PFSK-1 (cell line): ENCODE results near the gene RNASEH2B.

Experiments used
- FOXP2 ChIP-seq: optimal IDR thresholded peaks from 2 replicates; pipeline ENCODE3; 2011; ENCODE audit warnings: borderline replicate concordance, control low read depth, inconsistent platforms; ENCODE audit not compliant: insufficient read depth; ENCODE audit errors: extremely low read length, extremely low read depth
- POLR2AphosphoS5 ChIP-seq: IDR thresholded peaks from 2 replicates; pipeline ENCODE4 v1.6.1; 2012; ENCODE audit warnings: low read depth, mild to moderate bottlenecking, control low read depth, low read length, moderate library complexity
- SIN3A ChIP-seq: IDR thresholded peaks from 2 replicates; pipeline ENCODE4 v1.6.1; 2012; ENCODE audit warnings: mild to moderate bottlenecking, low read length, moderate library complexity, borderline replicate concordance; ENCODE audit not compliant: insufficient read depth
- TAF1 ChIP-seq: IDR thresholded peaks from 2 replicates; pipeline ENCODE4 v1.6.1; 2012; ENCODE audit warnings: low read length, control low read depth, borderline replicate concordance; ENCODE audit not compliant: insufficient read depth
- TF ChIP-seq, protein P1 (sequence below), 2 experiments: IDR thresholded peaks; 2 replicates each; pipeline versions ENCODE4 v1.6.1 to v1.8.0; 2011 to 2012; ENCODE audit warnings: low read depth in 2 of 2, low read length in 2 of 2, control low read depth in 1 of 2, inconsistent platforms in 1 of 2, mild to moderate bottlenecking in 1 of 2, moderate library complexity in 1 of 2; ENCODE audit not compliant: insufficient read depth in 1 of 2

Gene RNASEH2B

DNA sequence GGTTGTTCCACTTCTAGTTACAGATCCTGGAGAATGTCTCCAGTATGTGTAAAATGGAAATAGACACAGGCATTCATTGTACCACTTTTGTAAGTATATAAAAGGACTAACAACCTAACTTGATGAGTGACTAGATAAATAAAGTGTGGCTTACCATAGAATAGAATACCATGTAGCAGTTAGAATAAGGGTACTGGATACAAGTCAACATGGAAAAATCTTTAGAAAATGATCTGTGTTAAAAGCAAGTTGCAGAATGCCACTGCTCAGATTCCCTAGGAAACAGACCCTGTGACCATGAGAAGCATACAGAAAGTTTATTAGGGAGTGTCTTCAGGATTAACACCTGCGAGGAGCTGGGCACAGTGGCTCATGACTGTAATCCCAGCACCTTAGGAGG is 25.9 kb upstream of the RNASEH2B start:
- TF ChIP-seq POLR2AphosphoS5 (no peak), SIN3A (no peak), FOXP2 (no peak), TAF1 (no peak)
- TF ChIP-seq, protein P1, sequence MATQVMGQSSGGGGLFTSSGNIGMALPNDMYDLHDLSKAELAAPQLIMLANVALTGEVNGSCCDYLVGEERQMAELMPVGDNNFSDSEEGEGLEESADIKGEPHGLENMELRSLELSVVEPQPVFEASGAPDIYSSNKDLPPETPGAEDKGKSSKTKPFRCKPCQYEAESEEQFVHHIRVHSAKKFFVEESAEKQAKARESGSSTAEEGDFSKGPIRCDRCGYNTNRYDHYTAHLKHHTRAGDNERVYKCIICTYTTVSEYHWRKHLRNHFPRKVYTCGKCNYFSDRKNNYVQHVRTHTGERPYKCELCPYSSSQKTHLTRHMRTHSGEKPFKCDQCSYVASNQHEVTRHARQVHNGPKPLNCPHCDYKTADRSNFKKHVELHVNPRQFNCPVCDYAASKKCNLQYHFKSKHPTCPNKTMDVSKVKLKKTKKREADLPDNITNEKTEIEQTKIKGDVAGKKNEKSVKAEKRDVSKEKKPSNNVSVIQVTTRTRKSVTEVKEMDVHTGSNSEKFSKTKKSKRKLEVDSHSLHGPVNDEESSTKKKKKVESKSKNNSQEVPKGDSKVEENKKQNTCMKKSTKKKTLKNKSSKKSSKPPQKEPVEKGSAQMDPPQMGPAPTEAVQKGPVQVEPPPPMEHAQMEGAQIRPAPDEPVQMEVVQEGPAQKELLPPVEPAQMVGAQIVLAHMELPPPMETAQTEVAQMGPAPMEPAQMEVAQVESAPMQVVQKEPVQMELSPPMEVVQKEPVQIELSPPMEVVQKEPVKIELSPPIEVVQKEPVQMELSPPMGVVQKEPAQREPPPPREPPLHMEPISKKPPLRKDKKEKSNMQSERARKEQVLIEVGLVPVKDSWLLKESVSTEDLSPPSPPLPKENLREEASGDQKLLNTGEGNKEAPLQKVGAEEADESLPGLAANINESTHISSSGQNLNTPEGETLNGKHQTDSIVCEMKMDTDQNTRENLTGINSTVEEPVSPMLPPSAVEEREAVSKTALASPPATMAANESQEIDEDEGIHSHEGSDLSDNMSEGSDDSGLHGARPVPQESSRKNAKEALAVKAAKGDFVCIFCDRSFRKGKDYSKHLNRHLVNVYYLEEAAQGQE (IDR thresholded peaks at IDR 0.05; ENCODE audit: insufficient read depth in 1 of 2, low read depth in 2 of 2, low read length in 2 of 2): no peak

DNA sequence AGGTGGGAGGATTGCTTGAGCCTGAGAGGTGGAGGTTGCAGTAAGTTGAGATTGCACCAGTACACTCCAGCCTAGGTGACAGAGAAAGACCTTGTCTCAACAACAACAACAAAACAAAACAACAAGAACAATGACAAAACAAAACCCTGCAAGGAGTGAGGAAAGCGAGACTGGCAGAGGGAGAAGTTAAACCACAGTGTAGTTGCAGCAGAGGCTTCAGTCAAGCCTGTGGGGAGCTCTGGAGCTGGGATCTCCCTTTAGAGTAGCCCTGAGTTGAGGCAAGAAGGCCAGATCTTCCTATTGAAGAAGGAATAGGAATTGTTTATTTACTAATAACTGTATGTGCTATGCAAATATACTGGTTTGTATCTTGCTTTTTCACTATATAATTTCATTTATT is 25.3 kb upstream of the RNASEH2B start:
- TF ChIP-seq FOXP2 (no peak), SIN3A (no peak), POLR2AphosphoS5 (no peak), TAF1 (no peak)
- TF ChIP-seq, protein P1 (IDR thresholded peaks at IDR 0.05; ENCODE audit: insufficient read depth in 1 of 2, low read depth in 2 of 2, low read length in 2 of 2): no peak

DNA sequence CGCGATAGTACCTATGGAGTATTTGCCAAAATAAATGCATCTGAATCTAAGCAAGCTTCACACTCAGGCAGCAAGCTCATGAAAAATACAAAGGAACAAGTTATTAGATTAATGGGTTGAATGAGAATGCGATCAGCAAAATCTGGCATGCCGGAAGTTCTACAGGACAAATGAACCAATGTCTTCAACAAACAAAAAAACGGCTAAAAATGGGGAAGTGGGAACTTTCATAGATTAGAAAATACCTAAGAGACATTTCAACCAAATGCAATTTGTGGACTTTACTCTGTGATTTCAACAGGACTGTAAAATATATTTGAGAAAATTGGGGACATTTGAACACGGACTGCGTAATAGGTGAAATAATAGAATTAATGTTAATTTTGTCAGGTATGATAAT is 22.4 kb upstream of the RNASEH2B start:
- TF ChIP-seq FOXP2 (no peak), TAF1 (no peak), SIN3A (no peak)
- TF ChIP-seq, protein P1 (IDR thresholded peaks at IDR 0.05; ENCODE audit: insufficient read depth in 1 of 2, low read depth in 2 of 2, low read length in 2 of 2): no peak

DNA sequence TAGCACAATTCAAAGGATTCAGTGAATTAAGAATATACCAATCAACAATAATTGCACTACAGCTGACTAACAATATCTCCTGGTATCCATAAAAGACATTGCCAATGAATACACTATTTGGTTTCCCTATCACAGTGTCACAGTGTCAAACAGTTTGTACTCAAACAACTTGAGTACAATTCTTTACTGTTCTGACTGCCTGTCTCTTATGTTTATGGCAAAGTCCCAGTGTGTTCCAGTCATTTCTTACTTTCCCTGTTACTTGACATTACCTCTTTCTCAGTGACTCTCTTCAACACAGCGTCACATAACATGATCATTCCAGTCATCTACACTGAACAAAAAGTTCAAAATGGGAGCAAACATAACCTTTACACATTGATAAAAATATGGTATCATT is 21.2 kb upstream of the RNASEH2B start:
- no peak for TF ChIP-seq FOXP2
- TF ChIP-seq TAF1: no peak
- no peak for TF ChIP-seq POLR2AphosphoS5
- TF ChIP-seq, protein P1 (IDR thresholded peaks at IDR 0.05; ENCODE audit: insufficient read depth in 1 of 2, low read depth in 2 of 2, low read length in 2 of 2): no peak
- no peak for TF ChIP-seq SIN3A

DNA sequence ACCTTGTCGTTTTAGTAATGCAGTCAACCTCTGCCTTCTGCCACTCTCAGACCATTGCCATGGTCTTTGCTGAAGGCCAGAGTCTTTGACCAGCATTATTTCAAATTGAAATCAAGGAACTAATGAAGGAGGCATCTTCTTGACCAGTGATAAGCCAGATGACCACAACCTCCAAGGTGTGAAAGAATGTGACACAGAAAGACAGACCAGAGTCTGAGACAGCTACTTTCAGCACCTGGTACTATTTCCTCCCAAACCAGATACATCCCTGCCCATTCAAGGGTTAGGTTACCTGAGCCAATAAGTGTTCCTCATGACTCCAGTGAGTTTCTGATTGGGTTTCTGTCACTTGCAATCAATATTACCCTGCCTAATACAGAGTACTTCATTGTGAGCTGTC is 20.3 kb upstream of the RNASEH2B start:
- TF ChIP-seq, protein P1 (IDR thresholded peaks at IDR 0.05; ENCODE audit: insufficient read depth in 1 of 2, low read depth in 2 of 2, low read length in 2 of 2): no peak
- TF ChIP-seq POLR2AphosphoS5 (no peak), TAF1 (no peak), FOXP2 (no peak), SIN3A (no peak)
